ENCODE data around the gene FCN1. TPM values are rescaled to one million over a fixed set of nuclear protein-coding genes. Genes with fewer than 3 reads are reported as not detected.

The FCN1 gene
- polyA plus RNA-seq, 1 donor (not counting 4 experiments of a cell fraction or from before 2014, with no cell fraction given), result not detected

- Histone ChIP-seq H3K4me1 (ENCODE audit: control insufficient read depth, extremely low read depth, insufficient read depth, low read length) (peaks cover 3% of the 10 kb centered on the region), H3K9ac (ENCODE audit: control insufficient read depth, extremely low read depth, insufficient read depth, low read length) (no peak overlapping the region), H2AFZ (ENCODE audit: control insufficient read depth, low read length) (no peak overlapping the region), H3K27me3 (ENCODE audit: control insufficient read depth, extremely low read depth, insufficient read depth, low read length) (peaks cover 9% of the 10 kb centered on the region), H3K27ac (ENCODE audit: control insufficient read depth, insufficient read depth, low read length) (no peak overlapping the region), H3K79me2 (ENCODE audit: control insufficient read depth, insufficient read depth, low read length) (no peaks in the 10 kb centered on the region), H4K20me1 (ENCODE audit: control insufficient read depth, extremely low read depth, insufficient read depth, low read length) (no peaks in the 10 kb centered on the region), H3K4me2 (ENCODE audit: control insufficient read depth, extremely low read depth, insufficient read depth, low read depth, low read length) (no peak overlapping the region), H3K4me3 (ENCODE audit: control insufficient read depth in 2 of 3, extremely low read depth in 1 of 3, insufficient read depth in 2 of 3, low read depth in 1 of 3, low read length in 3 of 3) (no peak overlapping the region), H3K9me1 (ENCODE audit: control insufficient read depth, extremely low read depth, insufficient read depth, low read length) (no peaks in the 10 kb centered on the region), H3K36me3 (ENCODE audit: control insufficient read depth in 2 of 2, extremely low read depth in 1 of 2, insufficient read depth in 2 of 2, low read length in 2 of 2) (no peaks in the 10 kb centered on the region), H3K9me3 (ENCODE audit: control insufficient read depth, low read depth, low read length) (no peaks in the 10 kb centered on the region)
- no peak for DNase-seq (ENCODE audit: low read depth, low spot score)
- TF ChIP-seq CTCF (optimal IDR thresholded peaks at IDR 0.05 in 1 of 3, IDR thresholded peaks at IDR 0.05 in 1 of 3, conservative IDR thresholded peaks at IDR 0.05 in 1 of 3; ENCODE audit: extremely low read depth in 1 of 3, insufficient read depth in 2 of 3, low read length in 3 of 3), result no peak
- no peak for TF ChIP-seq EZH2 (IDR thresholded peaks at IDR 0.05; ENCODE audit: low read length)
- FAIRE-seq, result no peak
- dilution Hi-C loops (cut with MboI; ENCODE audit: extremely low pct_ligation_motif_present, low sequenced_read_pairs), result no loop called here
Observed at GRCh38 chr9:134898319-134898718, 19.4 kb downstream of the FCN1 start.

- H2AFZ ChIP-seq (ENCODE audit: control insufficient read depth, low read length), result no peak overlapping the region
- H3K9ac ChIP-seq (ENCODE audit: control insufficient read depth, extremely low read depth, insufficient read depth, low read length), result no peak overlapping the region
- H3K79me2 ChIP-seq (ENCODE audit: control insufficient read depth, insufficient read depth, low read length), result no peaks in the 10 kb centered on the region
- H4K20me1 ChIP-seq (ENCODE audit: control insufficient read depth, extremely low read depth, insufficient read depth, low read length), result no peaks in the 10 kb centered on the region
- H3K9me1 ChIP-seq (ENCODE audit: control insufficient read depth, extremely low read depth, insufficient read depth, low read length), result no peaks in the 10 kb centered on the region
- dilution Hi-C loops (cut with MboI; ENCODE audit: extremely low pct_ligation_motif_present, low sequenced_read_pairs), result no loop called here
- no peaks in the 10 kb centered on the region for H3K36me3 ChIP-seq (ENCODE audit: control insufficient read depth in 2 of 2, extremely low read depth in 1 of 2, insufficient read depth in 2 of 2, low read length in 2 of 2)
- DNase-seq (ENCODE audit: low read depth, low spot score) (no peak), FAIRE-seq (no peak)
- H3K27me3 ChIP-seq (ENCODE audit: control insufficient read depth, extremely low read depth, insufficient read depth, low read length), result peaks cover 9% of the 10 kb centered on the region
- H3K4me3 ChIP-seq (ENCODE audit: control insufficient read depth in 2 of 3, extremely low read depth in 1 of 3, insufficient read depth in 2 of 3, low read depth in 1 of 3, low read length in 3 of 3), result no peak overlapping the region
- TF ChIP-seq CTCF (optimal IDR thresholded peaks at IDR 0.05 in 1 of 3, IDR thresholded peaks at IDR 0.05 in 1 of 3, conservative IDR thresholded peaks at IDR 0.05 in 1 of 3; ENCODE audit: extremely low read depth in 1 of 3, insufficient read depth in 2 of 3, low read length in 3 of 3) (no peak), EZH2 (IDR thresholded peaks at IDR 0.05; ENCODE audit: low read length) (no peak)
- peaks cover 3% of the 10 kb centered on the region for H3K4me1 ChIP-seq (ENCODE audit: control insufficient read depth, extremely low read depth, insufficient read depth, low read length)
- H3K4me2 ChIP-seq (ENCODE audit: control insufficient read depth, extremely low read depth, insufficient read depth, low read depth, low read length), result no peak overlapping the region
- no peaks in the 10 kb centered on the region for H3K9me3 ChIP-seq (ENCODE audit: control insufficient read depth, low read depth, low read length)
- H3K27ac ChIP-seq (ENCODE audit: control insufficient read depth, insufficient read depth, low read length), result no peak overlapping the region
Observed at GRCh38 chr9:134897584-134898170, 20.0 kb downstream of the FCN1 start.

Measured in keratinocyte (primary cell).